Measurements from ENCODE around the gene LMO1.

DNA sequence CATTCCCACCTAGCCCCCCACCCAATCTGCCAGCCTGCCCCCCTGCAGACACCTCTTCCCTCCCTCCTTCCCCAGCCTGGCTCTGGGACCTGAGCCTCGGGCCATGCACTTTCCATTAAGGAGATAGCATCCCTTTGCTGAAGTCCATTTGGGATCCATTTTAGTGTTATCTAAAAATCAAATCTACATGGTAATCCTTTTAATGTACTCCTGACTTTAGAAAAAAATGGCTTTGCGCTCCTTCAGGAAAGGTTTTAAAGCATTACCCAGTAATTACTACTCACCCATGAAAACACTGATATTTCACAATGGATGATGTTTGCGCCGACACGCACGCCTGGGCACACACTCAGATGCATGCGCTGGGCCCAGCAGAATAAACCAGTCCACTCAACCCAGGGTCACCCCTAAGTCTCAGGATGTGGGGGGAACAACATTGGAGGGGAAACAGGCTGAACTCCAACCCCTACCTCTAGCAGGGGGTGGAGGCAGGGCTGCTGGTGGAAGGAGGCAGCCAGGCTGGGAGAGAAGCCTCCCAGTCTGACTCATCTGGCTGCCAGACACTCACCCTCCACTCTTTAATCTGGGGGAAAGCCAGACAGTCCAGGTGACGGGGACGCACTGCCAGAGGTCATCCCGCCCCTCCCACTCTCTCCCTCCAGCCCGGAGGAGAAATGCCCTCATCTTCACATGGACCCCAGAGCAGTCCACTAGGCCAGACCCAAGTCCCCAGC lies 29.8 kb downstream of the LMO1 start:
- TF ChIP-seq POLR2A (IDR thresholded peaks at IDR 0.05): no peak
- TF ChIP-seq CTCF (IDR thresholded peaks at IDR 0.05): no peak

Measured in prostate gland (tissue), 2 donors.